ENCODE measurements around the gene STARD3.
A peak's percentile ranks its signal among the peaks of the same experiment; 100 is the strongest.
"Not testable (repeated sequence)": the region's sequence is repeated elsewhere in the genome, so short reads cannot be mapped to it uniquely, and the experiment has no call there.

The STARD3 gene

DNA sequence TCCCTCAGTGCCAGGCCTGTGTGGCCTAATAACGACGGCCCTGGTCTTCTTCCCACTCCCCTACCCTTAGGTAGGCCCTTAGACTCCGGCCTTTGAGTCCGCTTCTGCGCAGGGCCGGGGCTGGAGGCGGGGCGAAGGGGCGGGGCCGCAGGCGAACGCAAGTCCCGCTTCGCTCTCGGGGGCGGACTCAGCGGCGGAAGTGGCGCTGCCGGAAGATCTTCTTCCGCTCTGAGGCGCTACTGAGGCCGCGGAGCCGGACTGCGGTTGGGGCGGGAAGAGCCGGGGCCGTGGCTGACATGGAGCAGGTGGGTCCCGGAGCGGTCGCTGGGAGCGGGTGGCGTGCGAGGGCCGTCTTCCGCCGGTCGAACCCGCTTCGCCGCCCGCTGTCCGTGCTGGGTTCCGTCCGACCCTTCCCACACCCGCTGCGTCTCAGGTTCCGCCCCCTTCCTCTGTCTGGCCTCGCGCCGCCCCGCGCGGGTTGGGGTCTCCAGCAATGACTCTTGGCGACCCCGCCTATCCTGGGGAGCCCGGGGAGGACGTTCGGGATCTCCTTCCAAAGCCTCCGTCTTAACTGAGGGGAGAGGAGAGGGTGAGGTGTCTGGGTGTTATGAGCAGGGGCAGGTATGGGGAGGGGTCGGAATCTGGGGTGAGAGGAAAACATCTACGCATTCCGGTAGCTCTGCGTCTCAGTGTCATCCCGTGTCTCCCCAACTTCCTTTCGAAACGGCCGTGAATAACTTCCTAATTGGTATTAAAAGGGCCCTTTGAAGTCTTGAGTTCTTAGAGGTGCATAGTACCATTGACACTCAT is at the start of gene STARD3:
STARD3 (plus strand) TSS at position 218 of the 810 bp plus-strand sequence. CDS start 16,388 bp downstream, outside the sequence.
- DNase-seq: peak; percentile 11

GRCh38 chr17:39590180-39590579 is 46.8 kb upstream of the STARD3 start:
- DNase-seq: not testable (repeated sequence)

GRCh38 chr17:39591958-39592954 is 44.7 kb upstream of the STARD3 start:
- DNase-seq: no peak

DNA sequence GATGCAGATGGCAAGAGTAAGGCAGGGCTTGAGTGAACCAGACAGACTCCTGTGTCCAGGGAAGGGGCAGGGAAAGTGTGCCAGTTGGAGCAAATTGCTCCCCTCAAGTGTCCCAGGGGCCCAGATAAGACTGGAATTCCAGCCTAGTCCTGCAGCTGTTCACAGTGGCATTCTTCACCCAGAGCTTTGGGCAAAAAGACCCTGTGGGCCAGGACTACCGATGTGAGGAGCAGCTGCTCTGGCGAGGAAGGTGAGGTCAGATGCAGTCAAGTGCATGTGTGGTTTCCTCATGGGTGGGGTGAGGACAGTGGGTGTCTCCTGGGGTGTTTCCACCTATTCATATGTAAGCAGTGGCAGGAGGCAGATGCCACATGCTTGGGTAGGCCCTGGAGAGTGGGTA is 43.6 kb upstream of the STARD3 start:
- DNase-seq: no peak

- no peak for DNase-seq
These were observed 41.6 kb upstream of the STARD3 start for GRCh38 chr17:39595294-39595693.

DNA sequence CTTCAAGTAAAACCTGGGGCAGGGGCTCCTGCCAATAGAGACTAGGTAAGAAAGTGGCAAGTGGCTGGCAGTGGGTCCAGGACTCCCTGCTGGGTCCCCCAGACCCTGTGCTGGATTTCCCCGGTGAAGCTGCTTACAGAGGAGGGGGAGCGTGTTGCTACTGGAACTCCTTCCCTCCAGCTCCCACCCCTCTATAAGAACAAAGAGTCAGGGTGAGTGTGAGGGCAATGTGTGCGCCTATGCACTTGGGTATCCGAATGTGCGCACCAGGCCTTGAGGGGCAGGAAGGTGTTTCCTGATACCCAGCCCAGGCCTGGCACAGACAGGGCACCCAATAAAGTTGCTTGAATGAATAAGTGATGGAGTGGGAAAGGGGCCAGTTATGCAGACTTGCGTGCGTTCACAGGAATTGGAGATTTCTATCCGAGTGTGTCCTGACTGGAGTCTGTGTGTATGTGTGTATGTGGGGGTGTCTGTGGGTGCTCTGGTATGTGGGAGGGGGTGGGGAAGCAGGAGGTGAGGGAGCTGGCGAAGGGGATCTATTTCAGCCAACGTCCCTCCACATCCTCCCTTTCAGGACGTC is 40.9 kb upstream of the STARD3 start:
- DNase-seq: no peak

GRCh38 chr17:39596543-39597267 is 40.2 kb upstream of the STARD3 start:
- DNase-seq: no peak

DNA sequence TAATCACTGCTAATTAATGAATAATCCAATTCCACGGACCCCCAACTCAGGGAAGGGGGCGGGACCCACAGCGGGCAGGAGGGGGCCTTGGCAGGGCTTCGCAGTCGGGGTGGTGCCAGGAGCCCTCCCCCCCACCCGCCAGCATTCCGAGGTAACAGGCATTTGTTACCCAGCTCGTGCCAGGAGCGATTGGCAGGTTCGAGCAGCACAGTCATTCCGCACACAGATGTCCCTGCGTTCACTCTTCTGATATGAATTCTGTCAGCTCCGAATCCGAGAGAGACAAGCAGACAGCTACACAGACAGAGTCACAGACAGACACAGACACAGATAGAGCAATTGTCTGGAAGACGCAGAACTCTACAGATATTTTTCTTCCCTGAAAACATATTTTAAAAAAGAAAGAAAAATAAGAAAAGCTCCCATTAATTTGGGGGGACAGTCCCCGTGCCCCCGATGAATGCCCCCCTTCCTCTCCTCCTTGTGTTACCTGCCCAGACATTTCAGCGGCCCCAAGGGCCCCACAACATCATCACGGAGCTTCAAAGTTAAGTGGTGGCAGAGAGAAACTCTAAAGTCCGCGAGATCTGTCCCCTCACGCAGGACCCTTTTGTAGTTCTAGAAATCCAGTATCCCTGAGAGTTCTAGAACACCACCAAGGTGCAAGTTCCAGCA is 39.4 kb upstream of the STARD3 start:
- DNase-seq: no peak

- no peak for DNase-seq
These were observed 38.9 kb upstream of the STARD3 start for GRCh38 chr17:39598047-39598481.

DNA sequence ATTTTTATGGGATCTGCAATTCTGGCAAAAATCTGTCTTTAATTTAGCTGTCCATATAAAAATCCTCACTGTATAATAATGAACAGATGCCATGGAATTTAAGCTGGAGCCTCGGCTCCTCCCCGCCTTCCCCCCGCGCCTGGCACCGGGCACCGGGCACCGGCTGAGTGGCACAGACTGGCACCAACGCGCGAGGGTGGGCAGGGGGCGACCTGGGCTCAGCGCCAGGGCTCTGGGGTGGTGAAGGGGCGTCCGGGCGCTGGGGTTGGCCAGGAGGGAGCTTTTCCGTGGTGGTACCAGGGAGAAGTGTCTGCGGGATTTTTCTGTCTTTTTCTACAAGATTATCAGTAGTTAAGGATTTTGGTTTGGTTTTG is 38.3 kb upstream of the STARD3 start:
- no peak for DNase-seq

DNA sequence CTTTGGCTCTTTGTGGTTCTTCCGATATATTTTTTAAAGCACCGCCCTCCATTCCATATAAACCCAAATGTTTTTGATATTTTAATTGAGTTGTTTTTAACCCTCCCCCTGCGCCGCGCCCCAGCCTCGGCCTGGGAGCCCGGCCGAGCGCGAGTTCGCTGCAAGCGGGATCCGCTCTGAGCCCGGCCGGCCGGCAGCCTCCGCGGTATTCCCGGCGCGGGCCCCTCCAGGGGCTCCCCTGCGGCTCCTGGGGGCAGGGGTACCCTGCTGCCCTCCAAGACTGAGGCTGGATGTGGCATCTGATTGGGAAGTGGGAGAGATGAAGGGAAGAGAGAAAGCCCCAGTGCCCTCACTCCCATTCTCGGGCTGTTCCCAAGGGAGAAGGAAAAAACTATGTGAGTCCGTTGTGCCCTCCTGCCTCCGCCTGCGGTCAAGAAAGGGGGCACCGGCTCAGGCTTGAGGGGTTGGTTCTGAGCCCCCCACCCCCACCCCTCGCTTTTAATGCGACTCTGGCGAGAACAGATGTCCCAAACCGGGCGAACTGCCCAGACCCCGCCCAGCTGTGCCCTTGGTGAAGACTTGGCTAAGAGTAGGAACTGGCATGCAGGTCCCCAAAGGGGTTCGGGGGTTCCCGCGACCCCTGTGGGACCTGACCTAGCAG is 37.8 kb upstream of the STARD3 start:
- DNase-seq: no peak

GRCh38 chr17:39599665-39600231 is 37.2 kb upstream of the STARD3 start:
- no peak for DNase-seq

GRCh38 chr17:39600288-39600996 is 36.5 kb upstream of the STARD3 start:
- DNase-seq: no peak

GRCh38 chr17:39600997-39601597 is 35.8 kb upstream of the STARD3 start:
- no peak for DNase-seq

- no peak for DNase-seq
These were observed 35.0 kb upstream of the STARD3 start for GRCh38 chr17:39601758-39602532.

GRCh38 chr17:39602533-39603303 is 34.2 kb upstream of the STARD3 start:
- no peak for DNase-seq

- DNase-seq: no peak
These were observed 33.5 kb upstream of the STARD3 start for GRCh38 chr17:39603304-39604016.
